ENCODE data around the gene INO80.

- TF ChIP-seq CTCF (IDR thresholded peaks at IDR 0.05) (no peak), EZH2 (IDR thresholded peaks at IDR 0.05; ENCODE audit: borderline replicate concordance, insufficient read depth, low read depth, low read length, poor library complexity, severe bottlenecking) (no peak)
These were observed 181.6 kb downstream of the INO80 start for GRCh38 chr15:40934457-40934856.

All from B cell (primary cell).